ENCODE measurements around the gene USP4.
A peak's percentile ranks its signal among the peaks of the same experiment; 100 is the strongest.
"Not testable (repeated sequence)": the region's sequence is repeated elsewhere in the genome, so short reads cannot be mapped to it uniquely, and the experiment has no call there.

The USP4 gene

DNA sequence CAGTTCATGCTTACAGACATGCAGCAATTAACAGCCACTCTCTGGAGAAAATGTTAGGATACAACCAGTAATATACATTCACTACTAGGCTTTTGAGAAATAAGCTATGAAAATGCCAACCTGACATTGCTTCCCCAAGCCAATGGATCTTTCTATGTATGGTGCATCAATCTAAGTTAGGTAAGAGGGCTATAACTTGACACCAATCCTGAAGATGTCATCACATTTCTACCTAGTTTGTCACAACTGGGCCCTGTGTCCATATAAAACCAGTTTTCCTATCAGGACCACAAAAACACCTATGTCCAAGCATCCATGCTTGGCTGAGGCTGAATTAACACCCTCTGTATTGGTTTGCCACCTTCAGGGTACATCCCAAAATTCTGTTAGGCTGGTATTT lies 32.1 kb upstream of the USP4 start:
- H3K9me3 ChIP-seq (ENCODE audit: control insufficient read depth, low read length): no peaks in the 10 kb centered on the region
- no peaks in the 10 kb centered on the region for H3K4me1 ChIP-seq (ENCODE audit: control insufficient read depth, insufficient read depth, low read length, poor library complexity, severe bottlenecking)
- H3K27ac ChIP-seq (ENCODE audit: low read depth, low read length, severe bottlenecking): no peak overlapping the region
- peaks cover 87% of the 10 kb centered on the region for H3K36me3 ChIP-seq (ENCODE audit: control insufficient read depth, insufficient read depth, low read length)
- H3K4me3 ChIP-seq (ENCODE audit: extremely low read depth, insufficient read depth, low read length, poor library complexity, severe bottlenecking): no peak overlapping the region

DNA sequence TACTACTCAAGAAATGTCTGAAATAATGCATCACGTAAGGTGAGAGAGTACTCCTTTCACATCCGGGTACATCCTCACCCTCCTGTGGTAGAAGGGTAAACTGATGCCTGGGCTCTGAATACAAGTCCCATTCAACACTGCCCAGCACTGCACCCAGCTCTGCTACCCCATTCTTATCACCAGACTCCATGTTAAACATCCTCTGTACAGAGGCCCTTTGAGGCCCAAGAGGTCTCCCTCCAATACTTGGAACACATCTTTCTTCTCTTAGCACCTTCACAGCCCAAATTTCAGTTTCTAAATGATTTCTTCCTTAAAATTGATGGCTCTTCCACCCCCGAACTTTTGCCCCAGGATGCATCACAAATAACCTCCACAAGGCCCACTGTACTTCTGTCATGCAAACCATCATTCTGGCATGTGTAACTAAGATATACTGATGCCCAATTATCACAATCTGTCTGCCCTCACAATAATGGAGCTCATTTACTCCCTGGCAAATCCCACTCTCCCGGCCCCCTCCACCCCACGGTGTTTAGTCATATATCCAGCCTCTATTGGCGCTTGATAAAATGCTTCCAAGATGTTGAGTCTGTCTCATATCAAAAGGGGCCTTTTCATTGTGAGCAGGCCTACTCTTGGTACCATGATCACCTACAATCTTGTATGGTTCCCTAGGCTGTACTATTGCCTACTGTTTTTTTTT lies 30.9 kb upstream of the USP4 start:
- Histone ChIP-seq H3K36me3 (ENCODE audit: control insufficient read depth, insufficient read depth, low read length) (peaks cover 95% of the 10 kb centered on the region), H3K4me1 (ENCODE audit: control insufficient read depth, insufficient read depth, low read length, poor library complexity, severe bottlenecking) (no peaks in the 10 kb centered on the region), H3K9me3 (ENCODE audit: control insufficient read depth, low read length) (no peaks in the 10 kb centered on the region), H3K4me3 (ENCODE audit: extremely low read depth, insufficient read depth, low read length, poor library complexity, severe bottlenecking) (no peak overlapping the region), H3K27ac (ENCODE audit: low read depth, low read length, severe bottlenecking) (no peak overlapping the region)
- WGBS, 2 experiments (ENCODE audit: insufficient coverage in 2 of 2): 89% methylated on average over 4 of the region's 6 CpGs

DNA sequence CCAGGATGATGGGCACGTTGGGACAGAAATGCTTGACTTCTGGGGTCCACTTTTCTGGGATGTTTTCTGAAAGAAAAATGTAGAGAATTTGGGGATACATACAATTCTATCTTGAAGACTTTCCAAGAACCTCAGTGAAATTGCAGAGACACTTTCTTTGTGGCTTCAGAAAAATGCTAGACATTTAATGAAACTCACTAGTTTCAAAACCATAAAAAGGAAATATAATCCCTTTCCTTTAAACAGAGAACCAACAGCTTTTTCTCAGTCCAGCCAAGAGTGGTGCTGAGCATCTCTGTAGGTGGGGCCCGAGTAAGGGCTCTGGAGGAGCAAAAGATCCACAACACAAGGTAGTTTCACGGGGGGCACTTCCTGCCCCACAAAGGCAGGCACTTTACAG lies 22.7 kb upstream of the USP4 start:
- no peak overlapping the region for H3K27ac ChIP-seq (ENCODE audit: low read depth, low read length, severe bottlenecking)
- H3K36me3 ChIP-seq (ENCODE audit: control insufficient read depth, insufficient read depth, low read length): peaks cover 80% of the 10 kb centered on the region
- no peak overlapping the region for H3K4me3 ChIP-seq (ENCODE audit: extremely low read depth, insufficient read depth, low read length, poor library complexity, severe bottlenecking)
- 100% methylated on average over 2 of the region's 3 CpGs for WGBS, 2 experiments (ENCODE audit: insufficient coverage in 2 of 2)
- H3K9me3 ChIP-seq (ENCODE audit: control insufficient read depth, low read length): no peaks in the 10 kb centered on the region
- peaks cover 19% of the 10 kb centered on the region for H3K4me1 ChIP-seq (ENCODE audit: control insufficient read depth, insufficient read depth, low read length, poor library complexity, severe bottlenecking)

DNA sequence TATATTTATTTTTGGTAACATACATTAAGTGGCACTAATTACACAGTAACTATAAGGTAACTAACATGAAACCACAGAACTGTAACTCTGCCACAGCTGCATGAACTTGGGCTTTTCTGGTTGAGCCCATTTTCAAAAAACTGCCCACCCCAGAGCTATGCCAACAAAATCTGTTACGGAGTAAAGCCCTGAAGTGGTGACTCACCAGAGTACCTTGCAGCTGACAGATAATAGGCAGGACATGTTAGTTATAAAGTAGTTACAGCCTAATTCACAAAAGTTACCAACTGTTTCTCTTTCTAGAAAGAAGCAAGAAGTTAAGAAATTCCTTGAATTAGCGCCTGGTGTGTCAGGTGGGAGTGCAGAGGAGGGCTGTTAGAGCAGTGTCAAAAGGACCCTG lies 19.8 kb upstream of the USP4 start:
- H3K9me3 ChIP-seq (ENCODE audit: control insufficient read depth, low read length): no peaks in the 10 kb centered on the region
- H3K4me3 ChIP-seq (ENCODE audit: extremely low read depth, insufficient read depth, low read length, poor library complexity, severe bottlenecking): no peak overlapping the region
- peak overlapping the region; percentile 92 for H3K27ac ChIP-seq (ENCODE audit: low read depth, low read length, severe bottlenecking)
- H3K4me1 ChIP-seq (ENCODE audit: control insufficient read depth, insufficient read depth, low read length, poor library complexity, severe bottlenecking): peaks cover 19% of the 10 kb centered on the region
- H3K36me3 ChIP-seq (ENCODE audit: control insufficient read depth, insufficient read depth, low read length): peaks cover 80% of the 10 kb centered on the region
- WGBS, 2 experiments (ENCODE audit: insufficient coverage in 2 of 2): 100% methylated on average over 1 of the region's 2 CpGs; no CpG with 5 or more reads in 1 of the 2 experiments

DNA sequence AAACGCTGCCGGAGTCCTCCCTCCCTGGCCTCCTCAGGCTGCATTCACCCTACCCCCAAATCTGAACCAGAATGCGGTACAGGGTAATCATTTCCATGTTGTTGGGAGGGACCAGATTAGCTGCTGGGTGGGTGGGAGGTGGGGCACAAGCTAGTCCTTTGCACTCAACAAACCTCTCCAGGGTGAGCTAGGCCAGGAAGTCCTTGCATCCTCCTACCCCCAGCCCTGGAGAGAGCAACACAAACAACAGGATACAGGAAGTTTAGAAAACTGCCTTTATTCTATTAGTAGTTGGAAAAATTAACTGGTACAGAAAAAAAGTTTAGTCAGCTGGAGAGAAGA lies 19.0 kb upstream of the USP4 start:
- Histone ChIP-seq H3K36me3 (ENCODE audit: control insufficient read depth, insufficient read depth, low read length) (peaks cover 76% of the 10 kb centered on the region), H3K9me3 (ENCODE audit: control insufficient read depth, low read length) (no peaks in the 10 kb centered on the region)
- 80% methylated on average over 1 of the region's 3 CpGs; no CpG with 5 or more reads in 1 of the 2 experiments for WGBS, 2 experiments (ENCODE audit: insufficient coverage in 2 of 2)

DNA sequence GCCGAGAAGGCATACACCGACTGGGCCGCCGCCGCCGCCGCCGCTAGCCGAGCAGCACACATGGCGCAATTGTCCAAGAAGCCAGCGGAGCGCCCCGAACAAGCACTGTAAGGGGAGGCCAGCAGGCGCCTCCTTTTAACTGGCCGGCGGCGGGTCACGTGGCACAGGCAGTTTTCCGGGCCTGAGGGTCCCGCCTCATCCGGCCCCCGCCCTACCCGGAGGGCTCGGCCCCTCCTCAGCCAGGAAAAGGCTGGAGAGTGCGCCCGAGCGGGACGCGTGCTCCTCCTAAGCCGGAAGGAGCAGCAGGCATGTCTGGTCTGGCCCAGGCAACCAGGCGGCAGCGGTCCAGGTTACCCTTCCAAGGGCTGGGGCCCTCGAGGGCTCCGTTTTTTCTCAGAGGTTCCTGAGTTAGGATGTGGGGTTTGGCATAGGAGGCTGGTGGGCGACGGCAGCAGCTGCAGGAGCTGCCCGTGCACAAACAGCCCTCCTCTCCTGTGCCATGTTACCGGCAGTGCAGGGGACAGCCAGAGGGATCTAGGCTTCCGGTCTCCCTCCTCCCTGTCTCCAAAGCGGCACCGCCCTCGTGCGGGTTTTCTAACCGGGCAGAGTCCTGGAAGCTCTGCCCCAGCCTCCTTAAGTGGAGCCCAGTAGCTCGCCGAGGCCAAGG lies 18.5 kb upstream of the USP4 start, which contains the start of gene GPX1:
Gene GPX1, minus strand, starts transcription at position 137 of the 667 bp plus-strand sequence. Its CDS starts 75 bp downstream, at position 62.
- H3K9me3 ChIP-seq (ENCODE audit: control insufficient read depth, low read length): no peaks in the 10 kb centered on the region
- peak within 1 kb of the TSS; percentile 66 for H3K4me3 ChIP-seq (ENCODE audit: extremely low read depth, insufficient read depth, low read length, poor library complexity, severe bottlenecking)
- H3K27ac ChIP-seq (ENCODE audit: low read depth, low read length, severe bottlenecking): peak within 1 kb of the TSS; percentile 92
- WGBS, 2 experiments (ENCODE audit: insufficient coverage in 2 of 2): 1 to 2% methylated on average over 23 to 32 of the region's 46 CpGs
- peaks cover 19% of the 10 kb centered on the region for H3K4me1 ChIP-seq (ENCODE audit: control insufficient read depth, insufficient read depth, low read length, poor library complexity, severe bottlenecking)
- peaks cover 71% of the 10 kb centered on the region for H3K36me3 ChIP-seq (ENCODE audit: control insufficient read depth, insufficient read depth, low read length)

More for the DNA sequence above, 19.0 kb upstream of the USP4 start:
- peak overlapping the region; percentile 66 for H3K4me3 ChIP-seq (ENCODE audit: extremely low read depth, insufficient read depth, low read length, poor library complexity, severe bottlenecking)
- H3K4me1 ChIP-seq (ENCODE audit: control insufficient read depth, insufficient read depth, low read length, poor library complexity, severe bottlenecking): peaks cover 19% of the 10 kb centered on the region
- peak overlapping the region; percentile 92 for H3K27ac ChIP-seq (ENCODE audit: low read depth, low read length, severe bottlenecking)

DNA sequence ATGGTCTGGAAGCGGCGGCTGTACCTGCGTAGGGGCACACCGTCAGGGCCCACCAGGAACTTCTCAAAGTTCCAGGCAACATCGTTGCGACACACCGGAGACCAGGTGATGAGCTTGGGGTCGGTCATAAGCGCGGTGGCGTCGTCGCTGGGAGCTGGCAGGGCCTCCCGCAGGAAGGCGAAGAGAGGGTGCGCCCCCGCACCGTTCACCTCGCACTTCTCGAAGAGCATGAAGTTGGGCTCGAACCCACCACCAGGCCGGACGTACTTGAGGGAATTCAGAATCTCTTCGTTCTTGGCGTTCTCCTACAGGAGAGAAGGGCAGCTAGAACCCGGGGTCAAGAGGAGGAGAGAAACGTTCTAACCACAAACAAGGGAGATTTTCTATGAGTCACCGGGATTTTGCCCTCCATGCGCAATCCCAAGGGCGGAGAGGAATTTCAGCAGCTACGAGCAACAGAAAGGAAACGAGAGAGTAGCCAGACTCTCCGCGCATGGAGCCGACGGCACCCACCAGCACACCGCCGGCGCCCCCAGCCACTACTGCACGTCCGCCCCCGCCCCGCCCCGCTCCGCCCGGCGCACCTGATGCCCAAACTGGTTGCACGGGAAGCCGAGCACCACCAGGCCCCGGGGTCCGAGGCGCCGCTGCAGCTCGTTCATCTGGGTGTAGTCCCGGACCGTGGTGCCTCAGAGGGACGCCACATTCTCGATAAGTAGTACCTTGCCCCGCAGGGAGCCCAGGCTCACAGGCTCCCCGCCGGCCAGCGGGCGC lies 17.8 kb upstream of the USP4 start:
- H3K4me3 ChIP-seq (ENCODE audit: extremely low read depth, insufficient read depth, low read length, poor library complexity, severe bottlenecking): peak overlapping the region; percentile 66
- peaks cover 19% of the 10 kb centered on the region for H3K4me1 ChIP-seq (ENCODE audit: control insufficient read depth, insufficient read depth, low read length, poor library complexity, severe bottlenecking)
- peaks cover 66% of the 10 kb centered on the region for H3K36me3 ChIP-seq (ENCODE audit: control insufficient read depth, insufficient read depth, low read length)
- peak overlapping the region; percentile 92 for H3K27ac ChIP-seq (ENCODE audit: low read depth, low read length, severe bottlenecking)
- H3K9me3 ChIP-seq (ENCODE audit: control insufficient read depth, low read length): not testable (repeated sequence)
- 6 to 9% methylated on average over 32 to 52 of the region's 63 CpGs for WGBS, 2 experiments (ENCODE audit: insufficient coverage in 2 of 2)

DNA sequence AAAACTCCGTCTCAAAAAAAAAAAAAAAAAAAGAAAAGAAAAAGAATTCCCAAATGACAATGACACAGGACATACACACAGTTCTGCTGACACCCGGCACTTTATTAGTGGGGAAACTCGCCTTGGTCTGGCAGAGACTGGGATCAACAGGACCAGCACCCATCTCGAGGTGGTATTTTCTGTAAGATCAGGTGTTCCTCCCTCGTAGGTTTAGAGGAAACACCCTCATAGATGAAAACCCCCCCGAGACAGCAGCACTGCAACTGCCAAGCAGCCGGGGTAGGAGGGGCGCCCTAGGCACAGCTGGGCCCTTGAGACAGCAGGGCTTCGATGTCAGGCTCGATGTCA lies 17.2 kb upstream of the USP4 start:
- Histone ChIP-seq H3K4me1 (ENCODE audit: control insufficient read depth, insufficient read depth, low read length, poor library complexity, severe bottlenecking) (peaks cover 24% of the 10 kb centered on the region), H3K36me3 (ENCODE audit: control insufficient read depth, insufficient read depth, low read length) (peaks cover 61% of the 10 kb centered on the region), H3K4me3 (ENCODE audit: extremely low read depth, insufficient read depth, low read length, poor library complexity, severe bottlenecking) (peak overlapping the region; percentile 66)
- H3K27ac ChIP-seq (ENCODE audit: low read depth, low read length, severe bottlenecking); H3K9me3 ChIP-seq (ENCODE audit: control insufficient read depth, low read length): not testable (repeated sequence)
- 100% methylated on average over 2 of the region's 10 CpGs; no CpG with 5 or more reads in 1 of the 2 experiments for WGBS, 2 experiments (ENCODE audit: insufficient coverage in 2 of 2)

DNA sequence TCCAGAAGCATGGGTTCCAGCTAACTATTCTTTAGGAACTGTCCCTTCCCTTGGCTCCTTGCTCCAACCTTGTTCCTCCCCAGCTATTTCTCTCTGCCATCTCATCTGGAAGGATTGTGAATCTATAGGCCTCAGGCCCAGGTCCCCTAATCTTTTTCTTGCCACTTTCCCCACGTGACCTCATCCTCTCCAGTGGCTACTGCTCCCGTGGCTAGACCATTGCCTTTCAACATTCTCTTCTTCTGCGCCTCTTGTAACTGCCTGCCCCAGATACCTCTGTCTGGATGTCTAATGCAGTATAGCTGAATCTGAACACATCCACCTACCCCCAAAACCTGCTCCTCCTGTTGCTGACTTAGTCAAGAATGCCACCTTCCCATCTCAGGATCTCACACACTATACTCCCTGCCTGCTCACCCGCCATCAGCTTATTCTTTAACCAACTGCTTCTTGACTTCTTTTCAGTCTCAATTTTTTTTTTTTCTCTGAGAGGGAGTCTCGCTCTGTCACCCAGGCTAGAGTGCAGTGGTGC lies 13.1 kb upstream of the USP4 start:
- Histone ChIP-seq H3K4me1 (ENCODE audit: control insufficient read depth, insufficient read depth, low read length, poor library complexity, severe bottlenecking) (peaks cover 13% of the 10 kb centered on the region), H3K27ac (ENCODE audit: low read depth, low read length, severe bottlenecking) (peak overlapping the region; percentile 10), H3K4me3 (ENCODE audit: extremely low read depth, insufficient read depth, low read length, poor library complexity, severe bottlenecking) (no peak overlapping the region), H3K36me3 (ENCODE audit: control insufficient read depth, insufficient read depth, low read length) (peaks cover 30% of the 10 kb centered on the region), H3K9me3 (ENCODE audit: control insufficient read depth, low read length) (no peaks in the 10 kb centered on the region)
- WGBS, 2 experiments (ENCODE audit: insufficient coverage in 2 of 2): 93 to 94% methylated on average over 4 of the region's 5 CpGs

DNA sequence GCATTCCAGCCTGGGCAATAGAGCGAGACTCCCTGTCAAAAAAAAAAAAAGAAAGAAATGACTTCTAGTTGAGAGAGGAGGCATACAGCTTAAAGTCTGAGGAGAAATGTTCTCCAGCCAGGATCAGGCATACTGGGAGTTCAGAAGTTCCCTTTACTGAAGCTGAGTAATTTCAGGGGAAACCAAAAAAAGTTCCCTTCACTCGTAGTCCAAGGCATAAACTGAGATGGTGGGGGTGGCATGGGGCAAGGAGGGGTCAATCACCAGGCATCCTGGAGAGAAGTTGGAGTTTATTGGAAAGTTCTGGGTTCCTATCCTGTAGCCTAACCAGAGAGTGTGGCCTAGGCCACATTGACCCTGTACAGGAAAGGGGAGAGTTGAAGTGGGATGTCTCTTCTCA lies 12.4 kb upstream of the USP4 start:
- Histone ChIP-seq H3K27ac (ENCODE audit: low read depth, low read length, severe bottlenecking) (peak overlapping the region; percentile 49), H3K4me1 (ENCODE audit: control insufficient read depth, insufficient read depth, low read length, poor library complexity, severe bottlenecking) (peaks cover 13% of the 10 kb centered on the region), H3K9me3 (ENCODE audit: control insufficient read depth, low read length) (no peaks in the 10 kb centered on the region), H3K4me3 (ENCODE audit: extremely low read depth, insufficient read depth, low read length, poor library complexity, severe bottlenecking) (no peak overlapping the region), H3K36me3 (ENCODE audit: control insufficient read depth, insufficient read depth, low read length) (peaks cover 27% of the 10 kb centered on the region)
- WGBS, 2 experiments (ENCODE audit: insufficient coverage in 2 of 2): 90 to 94% methylated on average over 1 to 2 of the region's 2 CpGs

All from mesodermal cell (in vitro differentiated cells).